ENCODE results near the gene JMY. TPM values are rescaled to one million over a fixed set of nuclear protein-coding genes. Genes with fewer than 3 reads are reported as not detected.

Gene JMY
- polyA plus RNA-seq, 1 experiment = 7.2 TPM

- no peak overlapping the region for H3K4me3 ChIP-seq (ENCODE audit: low read depth, low read length)
- POLR2A ChIA-PET = no interaction called here
- no peak for DNase-seq (ENCODE audit: low read depth, low spot score)
- TF ChIP-seq CTCF (IDR thresholded peaks at IDR 0.05; ENCODE audit: low read depth, low read length) = no peak
- CTCF ChIA-PET = no interaction called here
- H3K9me3 ChIP-seq (ENCODE audit: control insufficient read depth, insufficient read depth, low read length) = no peaks in the 10 kb centered on the region
- H3K27ac ChIP-seq (ENCODE audit: low read depth, low read length) = no peak overlapping the region
- H3K27me3 ChIP-seq (ENCODE audit: control insufficient read depth, insufficient read depth, low read length) = no peaks in the 10 kb centered on the region
Observed at GRCh38 chr5:79191457-79191856, 44.5 kb upstream of the JMY start.

- no peaks in the 10 kb centered on the region for H3K9me3 ChIP-seq (ENCODE audit: control insufficient read depth, insufficient read depth, low read length)
- H3K4me3 ChIP-seq (ENCODE audit: low read depth, low read length) = no peak overlapping the region
- CTCF ChIA-PET = no interaction called here
- DNase-seq (ENCODE audit: low read depth, low spot score) = no peak
- no peak for TF ChIP-seq CTCF (IDR thresholded peaks at IDR 0.05; ENCODE audit: low read depth, low read length)
- POLR2A ChIA-PET = no interaction called here
- H3K27ac ChIP-seq (ENCODE audit: low read depth, low read length) = no peak overlapping the region
- H3K27me3 ChIP-seq (ENCODE audit: control insufficient read depth, insufficient read depth, low read length) = no peaks in the 10 kb centered on the region
Observed at GRCh38 chr5:79193643-79194042, 42.3 kb upstream of the JMY start.

GRCh38 chr5:79200573-79201183 lies 35.3 kb upstream of the JMY start:
- ChIA-PET CTCF (interaction anchor here (0.6 to 1.7 kb wide), 22 partner anchors 10 to 530 kb away, joined by 3 to 18 read pairs (median 3); no protein-coding TSS in a partner anchor), POLR2A (no interaction called here)
- TF ChIP-seq CTCF (IDR thresholded peaks at IDR 0.05; ENCODE audit: low read depth, low read length) = peak; percentile 64
- Histone ChIP-seq H3K4me3 (ENCODE audit: low read depth, low read length) (no peak overlapping the region), H3K27me3 (ENCODE audit: control insufficient read depth, insufficient read depth, low read length) (no peaks in the 10 kb centered on the region), H3K9me3 (ENCODE audit: control insufficient read depth, insufficient read depth, low read length) (no peaks in the 10 kb centered on the region), H3K27ac (ENCODE audit: low read depth, low read length) (no peak overlapping the region)
- DNase-seq (ENCODE audit: low read depth, low spot score) = no peak

- DNase-seq (ENCODE audit: low read depth, low spot score) = no peak
- Histone ChIP-seq H3K27ac (ENCODE audit: low read depth, low read length) (no peak overlapping the region), H3K27me3 (ENCODE audit: control insufficient read depth, insufficient read depth, low read length) (no peaks in the 10 kb centered on the region), H3K4me3 (ENCODE audit: low read depth, low read length) (no peak overlapping the region), H3K9me3 (ENCODE audit: control insufficient read depth, insufficient read depth, low read length) (no peaks in the 10 kb centered on the region)
- no peak for TF ChIP-seq CTCF (IDR thresholded peaks at IDR 0.05; ENCODE audit: low read depth, low read length)
- CTCF ChIA-PET = interaction anchor here (0.6 to 1.7 kb wide), 8 partner anchors 10 to 268 kb away, joined by 3 to 18 read pairs (median 6); no protein-coding TSS in a partner anchor
- POLR2A ChIA-PET = no interaction called here
Observed at GRCh38 chr5:79201206-79201605, 34.7 kb upstream of the JMY start.

GRCh38 chr5:79202076-79202475 lies 33.9 kb upstream of the JMY start:
- ChIA-PET CTCF (interaction anchor here (0.6 to 2.0 kb wide), 4 partner anchors 14 to 177 kb away, joined by 3 to 10 read pairs (median 4); no protein-coding TSS in a partner anchor), POLR2A (no interaction called here)
- Histone ChIP-seq H3K9me3 (ENCODE audit: control insufficient read depth, insufficient read depth, low read length) (no peaks in the 10 kb centered on the region), H3K4me3 (ENCODE audit: low read depth, low read length) (no peak overlapping the region), H3K27ac (ENCODE audit: low read depth, low read length) (no peak overlapping the region), H3K27me3 (ENCODE audit: control insufficient read depth, insufficient read depth, low read length) (no peaks in the 10 kb centered on the region)
- TF ChIP-seq CTCF (IDR thresholded peaks at IDR 0.05; ENCODE audit: low read depth, low read length) = no peak
- DNase-seq (ENCODE audit: low read depth, low spot score) = no peak
